ENCODE data around the gene RPS2.
A peak's percentile ranks its signal among the peaks of the same experiment; 100 is the strongest.

RPS2 gene

DNA sequence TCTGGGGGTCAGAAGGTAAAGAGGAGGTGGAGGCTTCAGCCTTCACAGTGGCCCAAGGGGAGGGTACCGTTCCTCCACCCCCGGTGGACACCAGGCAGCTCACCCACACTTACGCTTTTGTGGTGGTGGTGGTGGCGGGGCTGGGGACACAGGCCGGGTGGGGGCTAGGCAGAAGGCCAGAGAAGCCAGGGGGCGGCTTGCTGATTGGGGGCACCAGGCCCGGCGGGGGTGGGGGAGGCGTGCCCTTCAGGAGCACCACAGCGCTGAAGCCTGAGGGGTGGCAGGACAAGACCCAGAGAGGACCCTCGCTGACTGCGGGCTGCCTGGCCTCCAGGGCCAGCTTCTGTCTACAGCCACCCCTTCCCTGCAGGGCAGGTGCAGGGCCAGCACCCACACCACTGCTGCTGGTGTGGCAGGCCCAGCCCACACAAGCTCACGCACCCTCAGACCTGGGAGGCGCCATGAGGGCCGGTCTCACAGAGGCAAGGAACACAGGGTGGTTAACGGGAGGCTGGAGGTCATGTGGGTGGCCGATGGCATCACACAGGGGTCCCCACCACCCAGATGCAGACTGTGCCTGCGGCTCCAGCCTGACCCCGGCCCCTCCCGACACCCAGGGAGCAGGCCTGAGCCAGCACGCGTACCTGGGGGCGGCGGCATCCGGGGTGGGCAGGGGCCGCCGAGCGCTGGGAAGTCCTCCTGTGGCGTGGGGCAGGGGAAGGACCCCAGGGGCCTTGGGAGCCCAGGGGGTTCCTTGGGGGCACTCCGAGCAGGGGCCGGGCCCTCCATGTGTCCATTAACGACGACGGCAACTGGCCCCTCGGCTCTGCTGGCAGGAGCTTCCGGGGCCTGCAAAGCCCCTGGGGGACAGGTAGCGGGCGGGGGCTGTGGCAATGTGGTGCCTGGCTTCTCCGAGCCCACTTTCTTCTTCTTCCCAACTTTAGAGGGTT is 34.5 kb upstream of the RPS2 start:
- no peak for DNase-seq (ENCODE audit: low read depth, low spot score)

DNA sequence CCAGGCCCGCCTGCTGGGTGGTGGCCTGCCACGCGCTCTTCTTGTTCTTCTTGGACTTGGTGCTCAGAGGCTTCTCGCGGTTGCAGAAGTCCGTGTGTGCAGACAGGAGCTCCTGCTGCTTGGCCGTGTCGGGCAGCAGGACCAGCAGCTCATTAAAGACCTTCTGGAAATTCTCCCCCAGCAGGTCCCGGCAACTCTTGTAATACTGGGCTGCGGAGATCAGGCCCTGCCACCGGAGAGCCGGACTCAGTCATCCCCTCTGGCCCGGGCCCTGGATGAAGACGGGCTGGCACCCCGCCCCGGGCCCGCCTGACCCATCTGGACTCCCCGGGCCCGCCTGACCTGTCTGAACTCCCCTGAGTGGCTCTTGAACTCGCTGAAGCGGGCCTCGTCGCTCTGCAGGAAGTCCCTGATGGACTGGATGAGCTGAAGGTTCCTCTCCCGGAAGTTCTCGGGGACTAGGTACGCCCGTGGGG is 33.8 kb upstream of the RPS2 start:
- DNase-seq (ENCODE audit: low read depth, low spot score): no peak

DNA sequence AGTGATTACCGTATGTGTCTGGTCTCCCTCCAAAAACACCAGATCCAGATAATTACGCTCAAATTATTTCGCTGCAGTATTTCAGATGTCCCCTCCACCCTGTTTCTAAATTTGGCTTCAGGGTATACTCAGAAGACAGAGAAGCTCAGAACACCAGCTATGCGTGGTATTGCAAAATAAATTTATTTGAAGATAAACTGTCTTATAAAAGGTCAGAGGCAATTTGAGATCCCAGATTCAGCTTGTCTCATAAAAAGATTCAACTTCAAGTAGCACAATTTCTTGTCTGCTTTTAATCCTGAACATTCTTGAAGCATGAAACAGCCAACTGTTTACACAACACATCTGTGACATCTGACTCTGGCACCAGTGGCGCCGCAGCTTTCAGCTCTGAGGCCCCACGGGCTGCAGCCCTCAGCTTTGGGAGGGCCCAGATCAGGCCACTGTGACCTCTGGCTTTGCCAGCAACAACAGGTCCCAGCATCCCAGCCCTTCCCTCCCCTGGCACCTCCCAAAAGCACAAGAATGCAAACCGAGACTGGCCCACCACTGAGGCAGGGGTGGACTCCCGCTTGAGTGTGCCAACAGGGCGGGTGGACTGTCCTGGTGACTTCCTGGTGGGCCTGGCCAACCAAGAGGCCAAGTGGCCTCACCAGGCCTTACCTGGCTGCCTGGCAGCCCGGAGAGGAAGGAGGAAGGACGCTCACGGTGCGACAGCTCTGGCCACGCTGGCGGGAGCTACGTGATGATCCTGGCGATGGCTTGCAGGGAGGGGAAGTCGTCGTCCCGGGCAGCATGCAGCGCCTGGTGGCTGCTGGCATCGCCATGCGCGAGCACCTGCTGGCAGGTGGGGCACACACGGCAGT is 33.1 kb upstream of the RPS2 start:
- DNase-seq (ENCODE audit: low read depth, low spot score): no peak

DNA sequence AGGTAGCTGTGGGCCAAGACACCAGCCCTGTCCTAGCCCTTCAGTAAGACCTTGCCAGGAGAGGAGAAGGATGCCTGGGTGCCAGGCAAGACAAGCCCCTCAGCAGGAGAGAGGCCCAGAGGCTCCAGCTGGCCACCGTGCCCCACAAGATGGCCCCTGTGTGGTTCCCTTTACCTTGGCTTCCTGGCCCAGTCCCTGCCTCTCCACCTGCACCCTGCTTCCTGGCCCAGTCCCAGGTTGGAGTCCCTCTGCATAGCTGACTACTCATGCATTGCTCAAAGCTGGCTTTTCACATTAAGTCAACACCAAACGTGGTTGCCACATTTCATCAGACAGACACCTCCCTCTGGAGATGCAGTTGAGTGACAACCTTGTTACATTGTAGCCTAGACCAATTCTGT is 29.1 kb upstream of the RPS2 start:
- no peak for DNase-seq (ENCODE audit: low read depth, low spot score)

DNA sequence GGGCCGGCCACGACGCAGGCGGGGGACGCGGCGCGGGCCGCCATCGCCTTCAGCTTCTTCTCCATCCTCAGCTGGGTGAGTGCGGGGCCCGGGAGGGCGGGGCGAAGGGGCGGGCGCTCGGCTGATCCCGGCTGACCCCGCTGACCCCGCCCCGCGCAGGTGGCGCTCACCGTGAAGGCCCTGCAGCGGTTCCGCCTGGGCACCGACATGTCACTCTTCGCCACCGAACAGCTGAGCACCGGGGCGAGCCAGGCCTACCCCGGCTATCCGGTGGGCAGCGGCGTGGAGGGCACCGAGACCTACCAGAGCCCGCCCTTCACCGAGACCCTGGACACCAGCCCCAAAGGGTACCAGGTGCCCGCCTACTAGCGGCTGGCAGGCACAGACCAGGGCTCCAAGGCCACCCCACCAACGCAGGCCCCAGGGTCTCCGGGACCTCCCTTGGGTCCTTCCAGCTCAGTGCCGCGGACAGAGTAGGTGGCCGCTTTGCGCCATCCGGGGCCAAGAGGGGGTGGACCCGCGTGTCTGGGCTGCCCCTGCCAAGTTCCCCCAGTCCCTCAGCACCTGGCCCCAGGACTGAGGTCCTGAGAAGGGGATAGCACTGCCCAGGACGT is 28.2 kb upstream of the RPS2 start:
- DNase-seq (ENCODE audit: low read depth, low spot score): no peak

DNA sequence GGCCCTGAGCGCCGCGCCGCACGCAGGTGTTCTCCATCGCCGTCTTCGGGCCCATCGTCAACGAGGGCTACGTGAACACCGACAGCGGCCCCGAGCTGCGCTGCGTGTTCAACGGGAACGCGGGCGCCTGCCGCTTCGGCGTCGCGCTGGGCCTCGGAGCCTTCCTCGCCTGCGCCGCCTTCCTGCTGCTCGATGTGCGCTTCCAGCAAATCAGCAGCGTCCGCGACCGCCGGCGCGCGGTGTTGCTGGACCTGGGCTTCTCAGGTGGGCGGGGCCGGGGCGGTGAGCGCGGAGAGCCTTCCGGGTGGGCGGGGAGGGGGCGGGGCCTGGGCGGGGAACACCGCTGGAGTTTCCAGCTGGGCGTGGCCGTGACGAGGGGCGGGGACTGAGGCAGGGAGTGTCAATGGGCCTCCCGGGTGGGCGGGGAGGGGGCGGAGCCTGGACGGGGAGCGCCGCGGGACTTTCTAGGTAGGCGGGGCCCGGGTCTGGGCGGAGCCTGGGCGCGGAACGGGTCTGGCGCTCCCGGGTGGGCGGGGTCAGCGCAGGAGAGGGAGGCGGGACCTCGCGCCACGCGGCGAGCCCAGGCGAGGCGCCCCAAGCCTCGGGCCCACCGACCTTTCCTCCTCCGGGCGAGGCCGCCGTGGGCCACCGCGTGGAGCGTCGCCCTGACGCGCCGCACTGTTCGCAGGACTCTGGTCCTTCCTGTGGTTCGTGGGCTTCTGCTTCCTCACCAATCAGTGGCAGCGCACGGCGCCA is 27.5 kb upstream of the RPS2 start:
- DNase-seq (ENCODE audit: low read depth, low spot score): peak; percentile 89

DNA sequence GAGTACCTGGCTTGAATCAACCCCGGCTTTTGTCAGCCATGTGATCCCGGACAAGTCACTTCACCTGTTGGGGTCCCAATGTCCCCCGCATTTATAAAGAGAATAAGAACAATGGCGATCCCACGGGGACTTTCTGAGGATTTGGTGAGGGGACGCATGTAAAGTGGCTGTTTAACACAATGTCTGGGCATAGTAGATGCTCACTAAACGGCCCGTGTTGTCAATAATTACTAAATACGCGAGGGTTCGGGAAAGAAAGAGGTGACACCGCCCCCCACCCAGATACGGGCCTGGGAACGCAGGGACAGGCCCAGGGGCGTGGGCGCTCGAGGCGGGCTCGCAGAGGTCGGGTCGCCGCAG is 26.9 kb upstream of the RPS2 start:
- DNase-seq (ENCODE audit: low read depth, low spot score): no peak

DNA sequence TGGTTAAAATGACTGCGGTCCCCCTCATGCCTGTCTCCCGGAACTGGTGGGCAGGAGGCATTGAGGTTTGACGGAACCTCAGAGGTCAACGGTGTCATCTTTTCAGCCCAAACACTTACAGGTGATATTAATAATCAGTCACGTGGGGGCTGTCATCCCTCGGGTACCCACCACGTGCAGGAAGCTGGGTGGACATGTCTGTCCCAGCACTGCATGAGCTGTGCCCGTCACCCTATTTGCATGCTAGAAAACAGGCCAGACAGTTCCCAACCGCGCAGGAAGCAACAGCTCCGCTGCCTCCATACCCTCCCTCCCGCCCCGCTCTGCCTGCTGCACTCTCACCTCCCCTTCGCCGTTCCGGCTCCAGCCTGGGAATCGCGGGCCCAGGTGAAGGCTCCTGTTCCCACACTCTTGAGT is 26.5 kb upstream of the RPS2 start:
- DNase-seq (ENCODE audit: low read depth, low spot score): no peak

DNA sequence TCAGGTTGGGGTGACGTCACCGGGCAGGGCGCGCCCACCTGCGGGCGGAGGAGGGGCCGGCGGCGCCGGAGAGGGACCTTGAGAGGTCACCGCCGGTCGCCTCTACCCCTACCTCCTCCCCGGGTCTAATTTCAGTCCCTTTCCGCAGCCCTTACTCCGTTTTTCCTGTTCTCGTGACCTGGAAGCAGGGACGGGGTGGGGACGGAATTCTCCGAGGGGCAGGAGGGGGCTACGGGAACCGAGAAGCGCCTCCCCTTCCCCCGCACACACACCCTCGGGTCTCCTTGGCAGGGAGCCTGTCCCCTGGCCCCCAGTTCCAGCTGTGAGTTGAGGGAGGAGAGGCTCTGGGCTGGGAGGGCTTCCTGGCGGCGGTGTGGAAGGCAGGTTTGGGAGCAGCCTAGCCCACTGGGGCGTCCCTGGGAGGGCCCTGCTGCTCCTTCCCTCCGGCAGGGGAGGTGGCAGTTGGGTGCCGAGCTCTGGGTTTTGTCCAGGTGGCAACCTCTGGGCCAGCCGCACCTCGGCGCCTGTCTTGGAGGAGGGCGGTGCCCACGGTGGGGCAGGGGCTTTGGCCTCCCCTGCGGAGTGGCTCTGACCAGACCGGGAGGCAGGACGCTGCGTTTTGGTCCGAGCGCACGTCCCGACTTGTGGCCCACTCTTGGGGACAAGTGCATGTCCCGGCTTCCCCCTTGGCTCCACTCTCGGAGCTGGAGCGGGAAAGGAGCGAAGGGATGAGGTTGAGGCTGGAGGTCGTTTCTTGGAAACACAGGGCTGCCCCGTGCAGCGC is 25.9 kb upstream of the RPS2 start:
- DNase-seq (ENCODE audit: low read depth, low spot score): peak; percentile 69

DNA sequence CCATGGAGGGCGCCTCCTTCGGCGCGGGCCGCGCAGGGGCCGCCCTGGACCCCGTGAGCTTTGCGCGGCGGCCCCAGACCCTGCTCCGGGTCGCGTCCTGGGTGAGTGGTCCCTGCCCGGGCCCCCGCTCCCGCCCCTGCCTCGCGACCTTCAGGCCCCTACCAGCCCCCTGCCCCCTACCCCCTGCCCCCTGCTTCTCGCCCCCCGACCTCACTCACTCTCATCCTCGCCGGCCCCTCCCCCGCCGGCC is 25.4 kb upstream of the RPS2 start:
- no peak for DNase-seq (ENCODE audit: low read depth, low spot score)

DNA sequence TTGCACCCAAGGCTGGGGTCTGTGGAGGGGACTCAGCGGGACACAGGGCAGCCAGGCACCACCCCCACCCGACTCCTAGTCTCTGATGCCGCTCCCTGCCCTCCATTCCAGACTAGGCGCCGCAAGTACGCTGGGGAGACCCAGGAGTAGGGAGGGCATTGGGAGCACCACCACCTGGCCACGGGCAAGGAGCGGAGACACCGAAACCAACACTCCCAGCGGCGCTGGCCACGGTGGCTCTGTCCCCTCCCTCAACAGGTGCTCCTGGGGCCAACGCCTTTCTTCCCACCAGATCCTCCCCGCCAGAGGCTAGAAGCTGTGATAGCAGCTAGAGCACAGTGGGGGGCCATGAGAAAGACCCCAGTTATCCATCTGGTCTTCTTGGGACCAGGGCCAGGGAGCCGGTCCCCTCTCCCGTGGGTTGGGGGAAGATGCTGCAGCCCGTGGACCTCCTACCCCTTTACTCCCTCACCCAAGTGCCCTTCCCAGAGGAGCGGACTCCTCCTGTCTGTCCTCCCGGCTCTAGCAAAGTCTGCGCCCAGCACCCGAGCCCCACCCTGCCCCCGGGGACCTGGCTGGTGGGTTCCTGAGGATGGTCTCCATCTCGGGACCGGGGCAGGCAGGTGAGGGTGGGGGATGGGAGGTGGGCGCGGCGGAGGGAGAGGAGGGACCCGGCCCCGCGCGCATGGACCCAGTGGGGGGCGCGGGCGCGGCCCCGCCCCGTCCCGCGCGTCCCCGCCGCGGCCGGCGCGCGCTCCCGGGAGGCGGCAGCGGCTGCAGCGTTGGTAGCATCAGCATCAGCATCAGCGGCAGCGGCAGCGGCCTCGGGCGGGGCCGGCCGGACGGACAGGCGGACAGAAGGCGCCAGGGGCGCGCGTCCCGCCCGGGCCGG is 24.8 kb upstream of the RPS2 start, which contains the start of gene SYNGR3:
SYNGR3 (plus strand) TSS at position 762 of the 892 bp plus-strand sequence. CDS start 133 bp downstream, outside the sequence.
- DNase-seq (ENCODE audit: low read depth, low spot score): no peak

DNA sequence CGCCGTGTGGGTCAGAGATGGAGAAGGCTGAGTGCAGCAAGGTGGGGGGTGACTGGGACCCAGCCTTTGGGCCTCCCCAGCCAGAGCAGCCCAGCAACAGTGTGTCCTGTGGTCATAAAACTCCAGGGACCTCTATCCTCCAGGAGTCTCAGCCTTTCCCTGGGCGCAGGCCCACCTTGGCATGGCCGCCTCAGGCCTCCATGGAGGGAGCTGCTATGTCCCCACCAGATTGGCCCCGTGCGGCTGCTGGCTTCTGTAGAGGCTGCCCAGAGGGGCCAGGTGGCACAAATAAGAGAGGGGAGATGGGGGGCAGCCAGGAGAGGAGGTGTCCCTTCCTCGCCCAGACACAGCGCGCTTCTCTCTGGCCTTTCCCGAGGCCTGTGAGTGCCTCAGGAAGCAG is 22.6 kb upstream of the RPS2 start:
- DNase-seq (ENCODE audit: low read depth, low spot score): no peak

DNA sequence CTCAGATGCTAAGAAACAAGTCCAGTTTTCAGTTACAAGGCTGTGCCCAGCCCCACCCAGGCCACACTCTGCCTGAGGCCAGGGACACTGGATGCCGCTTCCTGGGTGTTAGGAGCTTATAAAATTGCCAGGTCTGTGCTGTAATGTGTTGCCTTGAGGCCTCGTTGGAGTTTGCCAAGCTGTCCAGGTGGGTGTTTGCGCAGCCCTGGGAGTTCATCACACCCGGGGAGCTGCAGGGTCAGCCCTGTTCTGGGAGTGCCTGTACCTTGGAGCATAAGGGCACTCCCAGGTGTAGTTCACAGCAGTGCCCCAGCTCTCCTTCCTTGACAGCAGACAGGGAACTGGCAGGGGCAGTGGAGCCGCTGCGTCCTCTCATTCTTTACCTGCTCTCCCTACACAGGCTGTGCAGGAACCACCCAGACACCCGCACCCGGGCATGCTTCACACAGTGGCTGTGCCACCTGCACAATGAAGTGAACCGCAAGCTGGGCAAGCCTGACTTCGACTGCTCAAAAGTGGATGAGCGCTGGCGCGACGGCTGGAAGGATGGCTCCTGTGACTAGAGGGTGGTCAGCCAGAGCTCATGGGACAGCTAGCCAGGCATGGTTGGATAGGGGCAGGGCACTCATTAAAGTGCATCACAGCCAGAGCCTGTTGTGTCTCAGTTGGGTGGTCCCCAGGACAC is 21.0 kb upstream of the RPS2 start:
- DNase-seq (ENCODE audit: low read depth, low spot score): no peak

DNA sequence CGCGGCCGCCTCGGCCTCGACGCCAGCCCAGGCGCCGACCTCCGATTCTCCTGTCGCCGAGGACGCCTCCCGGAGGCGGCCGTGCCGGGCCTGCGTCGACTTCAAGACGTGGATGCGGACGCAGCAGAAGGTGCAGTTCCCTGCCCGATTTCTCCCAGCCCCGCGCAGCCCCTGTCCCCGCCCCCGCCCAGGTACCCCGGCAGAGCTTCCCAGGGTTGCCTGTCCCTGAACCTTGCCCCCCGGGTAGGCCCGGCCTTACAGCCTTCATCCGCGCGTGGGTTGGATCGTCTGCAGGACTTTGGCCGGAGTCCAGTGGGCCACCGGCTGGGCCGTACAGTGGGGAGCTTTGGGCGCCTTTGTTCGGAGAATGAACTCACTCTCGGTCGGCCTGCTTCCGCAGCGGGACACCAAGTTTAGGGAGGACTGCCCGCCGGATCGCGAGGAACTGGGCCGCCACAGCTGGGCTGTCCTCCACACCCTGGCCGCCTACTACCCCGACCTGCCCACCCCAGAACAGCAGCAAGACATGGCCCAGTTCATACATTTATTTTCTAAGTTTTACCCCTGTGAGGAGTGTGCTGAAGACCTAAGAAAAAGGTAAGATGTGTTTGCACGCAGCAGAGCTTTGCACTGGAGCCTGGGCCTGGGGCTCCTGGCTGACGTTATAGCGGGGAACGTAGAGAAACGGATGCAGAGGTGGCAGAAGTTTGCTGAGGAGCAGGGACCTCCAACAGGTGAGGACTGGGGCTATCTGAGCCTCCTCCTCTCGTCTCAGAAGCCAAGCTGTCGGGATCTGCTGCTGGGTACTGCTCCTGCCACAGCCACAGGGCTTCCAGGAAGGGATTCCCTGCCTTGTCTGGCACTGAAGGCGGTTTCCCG is 20.0 kb upstream of the RPS2 start:
- DNase-seq (ENCODE audit: low read depth, low spot score): peak; percentile 52

DNA sequence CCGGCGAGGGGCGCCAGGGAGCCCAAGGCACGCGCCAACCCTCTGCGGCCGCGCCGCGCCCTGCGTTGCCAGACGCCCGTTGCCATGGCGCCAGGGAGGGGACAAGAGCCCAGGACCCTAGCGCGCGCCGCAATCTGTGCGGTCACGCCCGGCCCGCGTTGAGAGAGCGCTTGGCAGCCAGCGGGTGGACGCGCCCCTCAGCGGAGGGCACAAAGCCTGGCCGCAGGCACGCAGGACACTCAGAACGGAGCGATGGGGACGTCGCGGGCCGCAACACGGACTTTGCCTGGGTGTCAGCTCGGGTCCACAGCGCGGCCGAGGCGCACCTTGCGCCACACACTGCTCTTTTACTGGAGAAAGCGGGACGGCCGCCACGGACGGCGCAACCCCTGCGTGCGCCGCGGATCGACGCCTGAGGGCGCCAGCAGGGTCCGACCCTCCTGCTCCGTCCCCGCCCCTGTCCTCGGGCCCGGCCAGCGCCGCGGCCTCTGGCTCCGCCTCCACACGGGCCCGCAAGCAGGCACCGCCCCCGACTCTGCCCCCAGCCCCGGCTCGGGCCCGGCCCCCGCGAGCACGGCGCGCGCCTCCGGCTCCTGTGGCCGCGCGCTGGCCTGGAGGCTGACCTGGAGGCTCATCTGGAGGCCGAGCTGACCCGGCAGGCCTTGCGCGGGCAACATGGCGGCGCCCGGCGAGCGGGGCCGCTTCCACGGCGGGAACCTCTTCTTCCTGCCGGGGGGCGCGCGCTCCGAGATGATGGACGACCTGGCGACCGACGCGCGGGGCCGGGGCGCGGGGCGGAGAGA is 19.1 kb upstream of the RPS2 start, which contains the start of gene GFER:
GFER (plus strand) TSS at position 650 of the 803 bp plus-strand sequence; CDS start at position 676, 26 bp downstream.
- DNase-seq (ENCODE audit: low read depth, low spot score): peak; percentile 95

DNA sequence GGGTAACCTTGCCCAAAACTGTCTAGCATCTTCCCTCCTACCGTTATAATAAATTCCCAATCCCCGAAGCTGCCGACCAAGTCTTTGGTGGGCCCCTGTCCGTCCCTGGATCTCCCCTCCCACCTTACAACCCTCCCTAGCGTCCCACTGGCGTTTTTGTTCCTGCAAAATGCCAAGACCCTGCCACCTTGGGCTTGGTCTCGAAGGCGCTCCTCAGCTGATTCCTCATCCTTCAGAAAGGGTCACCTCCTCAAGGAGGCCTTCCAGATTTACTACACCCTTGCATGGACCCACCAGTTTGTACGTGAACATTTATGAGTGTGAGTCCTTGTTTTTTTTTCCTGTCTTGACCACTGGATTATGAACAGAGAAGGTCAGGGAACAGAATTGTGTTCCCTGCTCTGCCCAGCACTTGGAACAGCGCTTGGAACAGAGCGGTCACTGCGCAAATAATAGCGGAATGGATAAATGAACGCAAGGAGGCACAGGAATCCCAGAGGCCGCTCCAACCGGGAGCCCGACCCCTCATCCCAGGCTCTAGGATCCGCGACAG is 18.4 kb upstream of the RPS2 start:
- no peak for DNase-seq (ENCODE audit: low read depth, low spot score)

DNA sequence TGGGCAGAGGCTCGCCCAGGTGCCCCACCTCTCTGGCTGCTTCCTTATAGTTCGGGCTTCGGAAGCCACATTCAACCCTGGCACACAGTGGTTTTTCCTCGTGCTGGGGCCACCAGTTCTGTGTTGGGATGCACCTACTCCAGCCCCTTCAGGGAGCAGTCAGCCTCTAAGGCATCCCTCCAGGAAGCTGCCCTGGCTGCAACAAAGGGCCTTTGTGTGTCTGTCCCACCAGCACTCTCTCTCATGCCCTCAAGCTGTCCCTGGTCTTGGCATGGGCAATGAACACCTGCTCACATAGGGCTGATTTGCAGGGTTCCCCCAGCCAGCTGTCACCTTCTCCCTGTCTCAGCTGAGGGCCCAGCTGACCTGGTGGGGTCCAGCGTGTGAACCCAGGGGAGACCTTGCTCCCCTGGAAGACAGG is 17.4 kb upstream of the RPS2 start:
- DNase-seq (ENCODE audit: low read depth, low spot score): no peak

All from ELF-1 (cell line).